Activated CD4-positive, alpha-beta T cell treated with anti-CD3 and anti-CD28 coated beads for 4 hours (primary cell): ENCODE results near the gene BYSL.

ENCODE experiments used
- DNase-seq, 2 donors: peaks; one replicate each; pipeline ENCODE4 v3.0.0-alpha.2; 2020

BYSL gene

DNA sequence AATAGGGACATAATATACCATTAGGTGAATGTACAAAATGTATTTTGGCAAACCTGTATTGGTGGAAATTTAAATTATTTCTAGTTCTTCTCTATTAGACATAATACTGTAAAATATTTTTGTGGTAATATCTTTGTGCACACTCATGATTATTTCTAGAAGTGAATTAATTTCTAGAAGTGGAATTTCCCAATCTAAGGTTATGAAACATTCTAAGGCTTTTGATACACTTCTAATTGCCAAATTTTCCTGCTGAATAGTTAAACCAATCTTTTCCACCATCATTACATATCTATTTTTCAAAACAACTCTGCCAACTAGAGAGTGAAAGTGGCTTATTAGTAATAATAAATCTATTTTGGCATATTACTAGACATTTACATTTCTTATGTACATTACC lies 22.2 kb downstream of the BYSL start:
- DNase-seq: no peak

DNA sequence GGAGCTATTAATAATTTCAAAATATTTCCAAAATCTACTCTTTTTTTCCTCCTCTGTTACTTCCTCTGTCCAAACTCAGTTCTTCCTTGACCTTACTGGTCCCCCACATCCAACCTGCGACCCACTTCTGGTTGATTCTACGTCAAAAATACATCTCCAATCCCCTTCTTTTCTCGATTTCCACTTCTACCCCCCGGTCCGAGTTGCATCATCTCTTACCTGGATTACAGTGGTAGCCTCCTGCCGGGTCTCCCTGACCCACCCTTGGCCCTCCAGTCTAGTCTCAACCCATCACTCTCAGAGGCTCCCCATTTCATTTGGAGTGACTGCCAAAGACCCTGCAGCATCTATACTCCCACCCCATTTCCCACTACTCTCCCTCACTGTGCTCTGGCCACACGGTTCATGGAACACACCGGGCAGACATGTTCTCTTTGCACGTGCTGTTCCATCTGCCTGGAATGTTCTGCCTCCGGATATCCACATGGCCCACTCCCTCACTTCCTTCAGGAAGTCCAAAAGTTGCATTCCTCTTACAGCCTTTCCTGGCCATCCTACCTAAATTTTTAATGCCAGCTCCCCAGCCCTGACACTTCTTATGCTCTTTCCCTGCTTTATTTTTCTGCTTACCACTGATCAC lies 26.4 kb downstream of the BYSL start:
- DNase-seq: no peak

GRCh38 chr6:41954668-41955067 lies 33.4 kb downstream of the BYSL start:
- DNase-seq: no peak

DNA sequence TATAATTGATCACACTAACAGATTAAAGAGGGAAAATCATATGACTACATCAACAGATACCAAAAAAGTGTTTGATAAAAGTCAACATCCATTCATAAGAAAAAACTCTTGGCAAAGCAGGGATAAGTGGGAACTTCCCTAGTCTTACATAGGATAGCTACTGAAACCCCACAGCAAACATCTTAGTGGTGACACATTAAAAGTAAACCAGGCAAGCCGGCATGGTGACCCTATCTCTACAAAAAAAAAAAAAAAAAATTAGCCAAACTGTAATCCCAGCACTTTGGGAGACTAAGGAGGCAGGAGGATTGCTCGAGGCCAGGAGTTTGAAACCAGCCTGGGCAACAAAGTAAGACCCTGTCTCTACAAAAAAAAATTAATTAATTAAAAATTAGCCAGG lies 34.1 kb downstream of the BYSL start:
- DNase-seq: no peak

DNA sequence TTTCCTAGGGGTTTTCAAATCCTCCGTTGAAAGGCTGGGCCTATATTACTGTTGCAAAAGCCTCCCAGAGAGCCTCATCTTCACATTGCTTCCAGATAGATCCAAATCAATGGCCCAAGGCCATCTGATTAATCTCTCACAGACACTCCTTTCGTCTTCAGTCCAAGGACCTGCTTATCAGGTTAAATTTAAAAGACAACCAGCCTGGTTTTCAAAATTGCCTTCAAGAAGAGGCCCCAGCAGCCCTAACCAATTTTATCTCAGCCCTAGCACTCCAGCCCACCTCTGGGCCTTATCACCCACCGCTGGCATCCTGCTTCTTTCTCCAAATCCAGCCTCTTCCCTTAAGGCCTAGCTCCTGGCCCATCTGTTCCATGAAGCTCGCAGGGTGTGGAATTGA lies 35.8 kb downstream of the BYSL start:
- DNase-seq: no peak

- DNase-seq: peak in 1 of 2 donors; percentile 22
Observed at GRCh38 chr6:41958022-41958856, 36.9 kb downstream of the BYSL start.

DNA sequence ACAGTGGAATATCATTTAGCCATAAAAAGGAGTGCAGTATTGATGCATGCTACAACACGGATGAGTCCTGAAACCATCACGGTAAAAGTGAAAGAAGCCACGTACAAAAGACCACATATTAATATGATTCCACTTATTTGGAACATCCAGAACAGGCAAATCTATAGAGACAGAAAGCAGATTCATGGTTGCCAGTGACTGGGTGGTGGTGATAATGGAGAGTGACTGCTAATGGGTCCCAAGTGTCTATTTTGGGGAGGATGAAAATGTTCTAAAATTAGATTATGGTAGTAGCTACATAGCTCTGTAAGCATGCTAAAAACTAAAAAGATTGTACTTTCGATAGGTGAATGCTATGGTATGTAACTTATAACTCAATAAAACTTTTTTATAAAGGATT lies 38.7 kb downstream of the BYSL start:
- DNase-seq: no peak

DNA sequence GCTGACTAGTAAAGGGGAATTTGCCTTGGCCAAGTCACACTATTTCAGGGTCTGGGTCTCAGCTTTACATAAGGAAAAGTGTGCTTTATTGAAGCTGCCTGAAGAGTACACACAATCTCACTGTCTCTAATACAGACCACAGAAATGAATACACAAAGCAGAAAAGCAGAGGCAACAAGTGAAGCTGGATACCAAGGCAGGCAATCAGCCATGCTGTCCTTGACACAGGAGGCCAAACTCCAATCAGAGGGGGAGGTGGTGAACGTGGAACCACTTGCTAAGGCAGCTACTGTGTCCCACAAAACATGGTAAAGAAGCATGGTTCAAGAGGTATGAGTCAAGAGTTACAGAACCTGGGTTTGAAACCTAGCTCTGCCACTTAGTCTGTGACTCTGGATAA lies 42.1 kb downstream of the BYSL start:
- DNase-seq: no peak

- no peak for DNase-seq
Observed at GRCh38 chr6:41964201-41964887, 43.0 kb downstream of the BYSL start.

DNA sequence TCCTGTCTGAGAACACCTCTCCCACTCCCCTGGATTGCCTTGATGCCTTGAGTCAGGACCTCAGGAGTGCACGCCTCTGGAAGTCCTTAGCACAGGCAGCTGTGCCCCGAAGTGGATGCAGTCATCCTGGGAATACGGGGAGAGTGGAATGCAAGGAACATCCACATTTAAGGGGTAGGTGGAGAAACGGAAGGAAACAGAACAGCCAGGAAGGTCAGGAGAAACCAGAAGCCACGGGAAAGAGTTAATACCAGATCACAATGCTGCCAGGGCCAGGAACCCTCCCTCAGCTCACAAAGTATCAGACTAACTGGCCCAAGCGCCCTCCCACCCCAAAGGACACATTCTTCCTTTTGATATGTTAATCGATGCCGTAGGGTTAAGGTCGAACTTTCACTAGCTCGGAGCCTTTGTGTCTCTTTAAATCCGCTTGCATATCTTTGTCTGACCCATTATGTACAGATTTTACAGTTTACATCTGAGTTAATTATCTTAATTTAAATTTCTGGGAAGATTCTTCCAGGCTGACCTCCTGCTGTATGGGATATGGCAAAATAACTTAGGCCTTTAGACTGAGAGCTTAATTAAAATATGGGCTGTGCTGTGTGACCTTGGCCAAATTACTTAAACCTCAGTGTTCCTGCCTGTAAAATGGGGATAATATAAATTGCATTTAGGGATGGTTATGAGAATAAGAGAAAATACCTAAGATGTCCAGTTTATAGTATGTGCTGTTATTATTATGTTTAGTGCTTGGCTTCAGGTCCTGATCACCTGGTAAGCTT lies 44.3 kb downstream of the BYSL start:
- no peak for DNase-seq

GRCh38 chr6:41966214-41966920 lies 45.1 kb downstream of the BYSL start:
- no peak for DNase-seq

DNA sequence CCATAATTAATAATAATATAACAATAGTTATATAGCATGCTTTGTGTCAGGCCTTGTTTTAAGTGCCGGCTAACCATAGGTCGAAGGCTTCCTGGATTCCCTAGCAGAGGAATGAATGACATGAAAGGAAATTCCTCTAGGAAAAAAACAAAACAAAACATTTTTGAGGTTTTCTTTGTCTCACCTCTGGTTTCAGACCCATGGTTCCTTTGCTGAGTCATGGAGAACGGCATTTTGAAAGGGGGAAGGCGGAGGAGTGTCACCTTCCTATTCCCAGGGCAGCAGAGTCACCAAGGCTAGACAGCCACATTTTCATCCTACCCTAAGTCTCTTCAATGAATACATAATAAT lies 45.6 kb downstream of the BYSL start:
- DNase-seq: no peak

DNA sequence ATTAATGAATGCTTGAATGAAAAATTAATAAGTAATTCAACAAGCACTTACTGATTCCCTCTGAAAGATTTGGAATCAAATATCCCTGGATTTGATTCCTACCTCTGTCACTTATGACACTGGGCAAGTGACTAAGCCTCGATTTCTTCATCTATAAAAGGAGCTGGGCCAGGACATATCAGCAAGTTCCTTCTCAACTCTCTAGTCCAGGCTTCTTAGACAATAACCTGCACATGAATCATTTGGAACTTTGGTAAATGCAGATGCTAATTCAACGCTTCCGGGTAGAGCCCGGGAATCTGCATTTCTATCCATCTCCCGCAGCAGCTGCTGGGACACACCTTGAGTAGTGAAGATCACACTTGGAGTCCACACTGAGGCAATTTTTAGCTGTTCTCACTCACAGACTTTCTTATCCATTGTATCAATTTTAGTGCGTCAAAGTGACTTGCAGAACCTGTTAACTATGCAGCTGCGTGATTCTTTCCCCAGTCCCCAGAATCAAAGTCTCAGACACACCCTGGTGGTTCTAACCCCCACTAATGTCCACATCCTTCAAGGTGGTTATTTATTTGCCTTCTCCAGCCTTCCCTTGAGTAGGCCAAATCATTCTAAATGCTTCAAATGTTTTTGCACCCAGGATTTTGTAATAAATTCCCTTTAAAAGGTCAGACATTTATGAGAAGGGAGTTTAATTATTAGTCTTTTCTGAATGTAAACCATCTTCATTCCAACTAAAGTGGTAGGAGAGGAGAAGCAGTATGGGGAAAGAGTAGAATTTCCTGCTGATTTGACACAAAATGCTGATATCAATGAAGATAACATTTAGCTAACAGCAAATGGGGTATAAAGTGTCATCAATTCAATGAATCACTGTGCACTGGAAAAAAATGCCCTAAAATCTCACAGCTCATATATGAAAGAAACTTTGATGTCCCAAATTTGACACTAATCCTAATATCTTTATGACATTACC lies 46.3 kb downstream of the BYSL start:
- no peak for DNase-seq

DNA sequence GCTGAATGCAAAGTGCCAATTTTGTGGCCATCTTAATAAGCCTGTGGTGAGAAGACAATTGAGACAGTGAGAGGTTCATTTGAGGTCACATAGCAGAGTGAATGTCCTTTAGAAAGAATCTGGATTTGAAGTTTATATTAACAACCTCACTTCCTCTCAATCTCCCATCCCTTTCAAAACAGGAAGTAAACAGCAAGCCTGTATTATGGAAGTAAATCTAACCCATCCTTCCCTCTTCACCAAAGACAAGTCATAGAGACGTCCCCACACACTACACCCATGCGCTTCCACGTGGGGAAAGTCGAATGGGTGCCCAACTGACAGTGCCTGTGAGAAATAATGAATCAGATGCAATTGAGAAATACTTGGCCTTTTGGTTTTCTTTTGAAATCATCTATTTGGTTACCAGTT lies 49.1 kb downstream of the BYSL start:
- peak; percentile 52 to 57 for DNase-seq

- DNase-seq: no peak
Observed at GRCh38 chr6:41972826-41973225, 51.5 kb downstream of the BYSL start.

DNA sequence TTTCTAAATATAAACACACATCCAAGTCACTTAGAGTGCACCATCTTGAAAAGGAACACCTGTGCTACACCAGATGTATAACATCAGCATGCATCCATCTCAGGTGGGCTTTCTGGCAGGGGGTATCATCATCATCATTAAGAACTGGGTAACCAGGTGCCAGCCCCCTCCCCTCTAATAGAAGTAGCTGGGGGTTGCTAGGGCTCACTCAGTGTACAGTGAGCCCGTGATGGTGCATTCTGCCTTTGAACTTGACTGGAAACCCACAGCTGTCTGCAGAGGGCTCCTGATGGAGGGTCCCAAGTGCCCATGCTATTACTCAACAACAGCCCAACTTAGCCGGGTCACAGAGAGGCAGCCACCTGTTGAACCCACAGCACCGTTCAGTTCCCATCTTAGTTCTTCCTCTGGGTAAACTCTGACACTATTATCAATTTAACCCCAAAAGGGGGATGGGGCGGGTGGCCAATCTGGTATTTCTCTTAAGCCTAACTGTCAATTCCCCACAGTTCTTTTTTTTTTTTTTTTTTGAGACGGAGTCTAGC lies 53.1 kb downstream of the BYSL start:
- no peak for DNase-seq

- DNase-seq: no peak
Observed at GRCh38 chr6:41975276-41975675, 54.0 kb downstream of the BYSL start.

DNA sequence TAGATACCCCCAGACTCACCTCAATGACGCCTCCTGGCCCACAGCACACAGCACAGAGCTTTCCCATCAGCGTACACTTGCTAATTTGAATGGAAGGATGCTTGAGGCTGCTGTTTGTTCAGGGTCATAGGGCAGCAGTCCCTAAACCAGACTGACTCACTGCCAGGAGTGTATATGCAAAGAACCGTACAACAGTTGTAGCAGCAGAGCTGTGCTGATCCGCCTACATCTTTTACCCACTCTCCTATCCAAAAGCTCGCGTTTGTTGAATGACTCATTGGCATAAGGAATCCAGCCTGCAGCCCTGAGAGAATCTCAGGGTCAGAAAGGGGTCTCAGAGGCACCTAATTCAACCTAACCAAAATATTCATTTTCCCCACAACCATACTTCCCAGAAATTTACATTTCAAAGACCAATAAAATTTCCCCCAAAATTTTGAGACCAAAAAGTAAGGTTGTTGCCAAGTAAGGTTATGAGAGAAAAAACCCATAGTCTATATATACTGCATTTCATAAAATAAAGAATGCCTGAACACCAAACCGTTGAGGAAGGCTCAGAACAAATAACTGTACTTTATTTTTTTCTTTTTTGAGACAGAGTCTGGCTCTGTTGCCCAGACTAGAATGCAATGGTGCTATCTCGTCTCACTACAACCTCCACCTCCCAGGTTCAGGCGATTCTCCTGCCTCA lies 55.6 kb downstream of the BYSL start:
- peak; percentile 31 to 33 for DNase-seq
